Activated CD4-positive, alpha-beta T cell treated with anti-CD3 and anti-CD28 coated beads, Interleukin-2, amount 50 U/mL, for 16 hours (primary cell): ENCODE results near the gene TTC39B.
A peak's percentile ranks its signal among the peaks of the same experiment; 100 is the strongest.

Experiments
- DNase-seq: peaks from one replicate; pipeline ENCODE4 v3.0.0-alpha.2; 2020

The TTC39B gene

DNA sequence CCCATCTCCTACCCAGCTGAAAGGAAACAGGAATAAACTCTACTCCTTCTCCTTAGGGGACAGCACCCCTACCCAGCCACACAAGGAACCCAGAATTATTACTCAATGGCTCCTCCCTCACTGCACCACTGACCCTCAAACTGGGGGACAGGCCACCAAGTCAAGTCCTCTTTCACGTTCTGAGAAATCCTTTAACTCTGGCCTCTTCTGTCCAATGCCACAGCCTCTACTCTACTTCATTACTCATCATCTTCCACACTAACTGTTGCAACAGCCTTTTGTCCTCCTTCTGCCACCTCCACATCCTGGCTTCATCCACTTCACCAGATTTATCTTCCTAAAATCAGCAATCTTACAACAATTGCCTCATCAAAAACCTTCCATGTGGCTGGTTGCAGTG, 6.8 kb downstream of the TTC39B start:
- DNase-seq, result no peak

DNA sequence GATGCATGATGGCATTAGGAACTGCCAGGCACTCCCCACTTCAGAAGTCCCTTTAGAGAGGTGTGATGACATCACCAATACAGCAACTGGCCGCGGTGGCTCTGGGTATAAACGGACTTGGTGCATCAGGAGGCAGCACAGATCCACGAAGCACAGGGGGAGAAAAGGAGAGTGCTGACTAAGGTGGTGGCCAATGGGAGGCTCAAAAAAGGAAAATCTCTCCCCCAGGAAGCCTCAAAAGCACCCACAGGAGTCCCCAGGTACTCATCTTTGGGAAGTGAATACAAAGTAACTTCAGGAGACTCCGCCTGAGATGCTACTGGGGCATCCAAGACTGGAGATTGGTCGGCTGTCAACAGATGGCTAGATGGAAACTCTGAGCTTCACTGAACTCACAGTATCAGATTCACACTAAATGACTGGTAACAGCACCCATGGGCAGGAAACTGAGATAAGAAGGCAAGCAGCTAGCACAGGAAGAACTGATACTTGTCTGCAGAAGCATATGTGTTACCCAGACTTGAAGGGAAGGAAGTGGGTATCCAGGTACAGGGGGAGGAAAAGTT, 7.6 kb downstream of the TTC39B start:
- peak; percentile 90 for DNase-seq

DNA sequence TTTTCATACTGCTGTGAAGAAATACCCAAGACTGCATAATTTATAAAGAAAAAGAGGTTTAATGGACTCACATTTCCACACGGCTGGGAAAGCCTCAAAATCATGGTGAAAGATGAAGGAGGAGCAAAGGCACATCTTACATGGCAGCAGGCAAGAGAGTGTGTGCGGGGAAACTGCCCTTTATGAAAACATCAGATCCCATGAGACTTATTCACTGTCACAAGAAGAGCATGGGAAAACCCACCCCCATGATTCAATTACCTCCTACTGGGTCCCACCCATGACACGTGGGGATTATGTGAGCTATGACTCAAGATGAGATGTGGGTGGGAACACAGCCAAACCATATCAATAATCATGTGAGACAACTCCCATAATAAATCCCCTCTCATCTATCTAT, 8.7 kb downstream of the TTC39B start:
- no peak for DNase-seq

- DNase-seq, result peak; percentile 67
Measured at GRCh38 chr9:15295761-15296405, 11.1 kb downstream of the TTC39B start.

- DNase-seq, result no peak
Measured at GRCh38 chr9:15294604-15295003, 12.4 kb downstream of the TTC39B start.

DNA sequence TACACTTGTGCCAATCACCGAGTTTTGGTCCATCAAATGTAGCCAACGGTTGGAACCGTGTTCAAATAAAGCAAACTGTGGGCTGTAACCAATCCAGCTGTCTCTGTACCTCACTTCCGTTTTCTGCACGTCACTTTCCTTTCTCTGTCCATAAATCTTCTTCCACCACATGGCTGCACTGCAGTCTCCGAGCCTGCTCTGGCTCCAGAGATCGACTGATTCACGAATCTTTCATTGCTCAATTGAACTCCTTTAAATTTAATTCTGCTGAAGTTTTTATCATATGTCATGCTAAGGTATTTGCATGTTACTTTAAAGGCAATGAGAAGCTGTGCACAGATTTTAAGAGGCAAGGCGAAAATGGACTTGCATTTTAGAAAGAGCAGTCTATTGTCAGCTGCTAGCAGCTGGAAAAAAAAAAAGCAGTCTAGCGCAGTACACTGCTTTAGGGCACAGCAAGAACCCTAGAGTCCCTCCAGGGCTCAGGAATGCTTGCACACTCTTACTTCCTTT, 13.2 kb downstream of the TTC39B start:
- no peak for DNase-seq

- DNase-seq, result no peak
Measured at GRCh38 chr9:15293084-15293483, 13.9 kb downstream of the TTC39B start.

DNA sequence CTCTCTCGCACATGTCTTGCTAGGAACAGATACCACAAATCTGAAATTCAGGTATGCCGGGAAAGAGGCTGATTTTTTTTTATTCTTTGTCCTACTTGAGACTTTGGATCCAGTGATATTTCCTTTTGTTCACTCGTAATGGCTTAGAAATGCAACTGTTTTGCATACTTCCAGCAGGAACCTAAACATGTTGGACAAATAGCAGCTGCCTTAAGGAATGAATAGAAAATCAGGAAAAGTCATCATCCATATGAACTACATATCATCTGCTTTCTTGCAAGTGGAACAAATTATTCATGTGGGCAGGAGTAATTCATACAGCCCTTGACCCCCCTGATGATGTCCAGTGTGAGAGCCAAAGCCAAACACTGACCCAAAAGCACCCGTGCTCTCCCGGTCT, 17.4 kb downstream of the TTC39B start:
- no peak for DNase-seq

- no peak for DNase-seq
Measured at GRCh38 chr9:15287309-15287708, 19.7 kb downstream of the TTC39B start.

- DNase-seq, result no peak
Measured at GRCh38 chr9:15286161-15286821, 20.7 kb downstream of the TTC39B start.

GRCh38 chr9:15282567-15283285, 24.3 kb downstream of the TTC39B start:
- no peak for DNase-seq

GRCh38 chr9:15280647-15281046, 26.4 kb downstream of the TTC39B start:
- DNase-seq, result no peak

- DNase-seq, result no peak
Measured at GRCh38 chr9:15278839-15279238, 28.2 kb downstream of the TTC39B start.

DNA sequence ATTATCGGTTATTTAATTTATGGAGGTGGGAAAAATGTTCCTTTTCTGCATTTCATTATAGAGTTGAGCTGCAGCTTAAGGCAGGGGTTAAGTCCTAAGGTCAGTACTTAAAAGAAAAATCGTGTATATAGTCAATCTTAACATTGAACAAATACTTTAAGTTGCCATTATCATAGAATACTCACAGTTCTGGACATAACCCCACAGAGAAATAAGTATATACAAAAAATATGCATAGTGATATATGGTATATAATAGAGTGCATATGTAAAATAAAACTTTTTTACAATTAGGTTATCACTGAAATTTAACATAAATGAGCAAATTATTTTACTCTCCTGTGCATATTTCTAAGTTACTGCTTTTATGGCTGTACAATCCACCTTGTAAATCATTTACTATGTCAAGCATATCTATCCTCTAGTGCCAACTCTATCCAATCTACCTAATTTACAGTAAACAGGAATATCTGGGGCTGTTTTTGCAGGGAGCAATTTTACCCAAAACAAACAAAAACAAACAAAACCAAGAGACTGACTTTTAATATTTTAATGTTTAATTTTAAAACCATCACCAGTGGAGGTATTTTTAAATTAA, 28.8 kb downstream of the TTC39B start:
- DNase-seq, result no peak

DNA sequence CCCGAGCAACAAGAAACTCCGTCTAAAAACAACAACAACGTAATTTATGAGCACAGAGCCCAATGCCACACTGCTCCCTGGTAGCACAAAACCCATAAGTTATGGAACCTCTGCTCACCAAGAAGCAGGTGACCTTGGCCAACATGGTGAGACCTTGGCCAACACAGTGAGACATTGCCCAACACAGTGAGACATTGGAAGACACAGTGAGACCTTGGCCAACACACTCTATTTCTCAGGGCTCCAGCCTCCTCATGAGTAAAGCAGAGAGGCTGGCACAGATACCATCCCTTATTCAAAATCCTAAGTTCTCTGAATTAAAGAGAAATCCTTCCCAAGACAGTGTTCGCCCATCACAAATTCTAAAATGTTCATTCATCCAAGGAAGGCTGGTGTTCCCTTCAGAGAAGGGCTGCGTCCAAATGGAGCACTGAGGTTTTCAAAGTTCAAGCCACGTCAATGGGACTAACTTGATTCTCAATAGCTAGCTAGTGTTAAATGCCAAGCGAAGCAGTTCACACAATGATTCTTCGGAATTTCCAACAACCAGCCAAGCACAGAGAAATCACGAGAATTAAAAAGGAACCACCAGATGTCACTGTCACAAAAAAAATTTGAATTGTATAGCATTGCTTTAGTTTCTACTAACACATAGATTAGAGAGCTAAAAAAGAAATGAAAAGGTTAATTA, 29.5 kb downstream of the TTC39B start:
- DNase-seq, result no peak

- no peak for DNase-seq
Measured at GRCh38 chr9:15276328-15276938, 30.6 kb downstream of the TTC39B start.

DNA sequence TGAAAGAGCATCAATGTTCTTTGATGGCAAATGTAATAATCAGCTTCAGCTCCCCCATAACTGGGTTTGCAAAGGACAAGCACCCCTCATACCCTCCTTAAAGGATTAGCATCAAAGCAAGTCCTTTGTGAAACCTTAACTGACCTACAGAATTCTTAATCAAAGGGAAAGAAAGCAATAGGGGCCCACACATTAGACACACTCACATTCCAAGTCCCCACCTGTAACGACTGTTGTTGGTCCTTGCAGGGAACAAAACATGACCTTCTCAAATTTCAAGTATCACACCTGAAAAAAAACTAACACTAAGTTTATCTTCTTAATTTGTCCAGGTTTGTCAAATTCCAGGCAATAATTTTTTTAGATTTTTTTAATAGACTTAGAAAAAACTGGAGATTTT, 32.6 kb downstream of the TTC39B start:
- DNase-seq, result no peak

DNA sequence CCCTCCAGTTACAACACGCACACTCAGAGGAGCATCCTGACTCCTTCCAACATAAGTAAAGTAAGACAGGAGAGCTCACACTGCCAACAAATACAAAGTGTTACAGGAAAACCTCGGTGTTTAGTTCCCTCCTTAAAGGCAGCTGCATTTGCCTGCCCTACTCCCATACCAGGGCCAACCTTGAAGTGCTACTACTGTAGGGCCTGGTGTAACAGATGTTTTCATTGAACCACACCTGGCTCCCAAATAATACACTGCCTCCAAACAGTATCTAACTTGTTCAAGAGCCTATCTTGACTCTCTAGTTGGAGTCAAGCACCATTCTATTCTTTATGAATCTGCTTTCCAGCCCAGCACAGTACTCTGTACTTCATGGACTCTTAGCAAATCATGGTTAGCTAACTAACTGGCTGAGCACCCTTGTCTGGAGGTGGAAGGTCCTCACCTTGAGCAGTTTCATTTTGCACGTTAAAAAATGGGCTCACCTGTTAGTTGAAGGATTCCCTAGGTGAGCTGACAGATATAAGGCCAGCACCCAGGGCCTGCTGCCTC, 34.6 kb downstream of the TTC39B start:
- no peak for DNase-seq

GRCh38 chr9:15271403-15271802, 35.6 kb downstream of the TTC39B start:
- DNase-seq, result no peak

DNA sequence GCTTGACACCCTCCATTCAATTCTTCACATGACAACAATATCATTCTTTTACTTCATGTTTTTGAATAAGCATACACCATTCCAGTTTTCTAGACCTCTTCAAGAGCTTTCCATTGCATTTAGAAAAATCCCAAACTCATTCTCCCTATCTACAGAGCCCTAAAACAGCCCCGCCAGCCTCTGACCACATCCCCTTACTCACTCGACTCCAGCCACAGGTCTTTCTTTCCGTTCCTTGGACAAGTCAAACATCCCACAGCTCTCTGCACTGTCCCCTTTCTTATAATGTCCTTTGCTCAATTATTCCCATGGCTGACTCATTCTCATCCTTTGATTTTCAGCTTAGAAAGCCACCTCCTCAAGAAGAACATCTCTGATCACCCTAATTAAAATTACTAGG, 38.2 kb downstream of the TTC39B start:
- no peak for DNase-seq

DNA sequence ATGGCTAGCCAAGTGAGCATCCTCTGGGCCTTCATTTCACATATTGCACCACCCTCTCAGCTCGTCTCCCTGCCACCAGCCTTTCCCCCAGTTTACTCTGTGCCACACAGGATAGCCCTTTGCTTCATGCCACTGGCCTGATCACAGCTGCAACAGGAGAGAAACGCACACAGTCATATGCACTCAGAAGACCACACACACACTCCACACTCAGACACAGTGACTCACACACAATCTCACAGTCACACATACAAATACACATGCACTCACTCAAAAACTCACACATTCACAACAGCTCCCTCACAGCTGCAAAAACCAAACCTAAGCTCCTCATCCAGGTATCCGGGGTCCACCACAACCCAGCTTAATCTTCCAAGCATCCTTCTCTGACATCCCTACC, 38.7 kb downstream of the TTC39B start:
- DNase-seq, result no peak

- DNase-seq, result no peak
Measured at GRCh38 chr9:15264918-15265317, 42.1 kb downstream of the TTC39B start.
